Tibial artery (tissue), 4 donors: ENCODE data around the gene SFPQ.

Experiments used
- DNase-seq, 2 donors: peaks; one replicate each; pipeline ENCODE4 v3.0.0-alpha.2; 2019
- H3K27ac ChIP-seq, 2 donors: fragments of 200-600 bp; sonication (generic) in 1 of 2; 1 replicate in 1 of 2; 2 replicates in 1 of 2; pipeline ENCODE4 v1.5.1; 2018 to 2019; ENCODE audit warnings: mild to moderate bottlenecking in 1 of 2
- H3K27me3 ChIP-seq, 2 donors: fragments of 200-600 bp; sonication (generic) in 1 of 2; one replicate each; pipeline versions ENCODE4 v1.5.1 to v1.6.0; 2016 to 2019
- H3K36me3 ChIP-seq, 3 donors: fragments of 200-600 bp; sonication (generic) in 2 of 3; one replicate each; pipeline ENCODE4 v1.5.1; 2016 to 2019; ENCODE audit warnings: mild to moderate bottlenecking in 2 of 3
- H3K4me1 ChIP-seq, 4 donors: fragments of 200-600 bp; sonication (generic) in 2 of 4; 1 replicate in 3 of 4; 2 replicates in 1 of 4; pipeline ENCODE4 v1.5.1; 2016 to 2019
- H3K4me3 ChIP-seq, 2 donors: fragments of 200-600 bp; sonication (generic) in 1 of 2; 1 replicate in 1 of 2; 2 replicates in 1 of 2; pipeline ENCODE4 v1.5.1; 2018 to 2019; ENCODE audit warnings: mild to moderate bottlenecking in 2 of 2
- H3K9me3 ChIP-seq, 3 donors: fragments of 200-600 bp; sonication (generic) in 1 of 3; one replicate each; pipeline ENCODE4 v1.5.1; 2016 to 2019
- CTCF ChIP-seq, 2 experiments: fragments of 200-600 bp in 1 of 2; fragments of 450-650 bp in 1 of 2; IDR thresholded peaks; one replicate each; pipeline ENCODE4 v1.5.1; 2017 to 2019; ENCODE audit warnings: antibody characterized with exemption in 2 of 2, mild to moderate bottlenecking in 1 of 2, moderate library complexity in 1 of 2
- intact Hi-C: fragments of 100-400 bp; cut with DNase I; formaldehyde crosslinking; loops from one replicate; pipeline ENCODE4 v1.15.0; 2023; ENCODE audit warnings: low total_unique reads

SFPQ gene

GRCh38 chr1:35223084-35223630 is 30.2 kb upstream of the SFPQ start:
- intact Hi-C loops, result no loop called here
- Histone ChIP-seq H3K36me3 (no peaks in the 10 kb centered on the region), H3K4me1 (no peaks in the 10 kb centered on the region), H3K4me3 (no peak overlapping the region), H3K9me3 (no peaks in the 10 kb centered on the region), H3K27me3 (no peaks in the 10 kb centered on the region), H3K27ac (no peak overlapping the region)
- no peak for TF ChIP-seq CTCF (IDR thresholded peaks at IDR 0.05)
- DNase-seq, result no peak

GRCh38 chr1:35222322-35223083 is 29.6 kb upstream of the SFPQ start:
- H3K4me3 ChIP-seq, result no peak overlapping the region
- H3K27me3 ChIP-seq, result no peaks in the 10 kb centered on the region
- intact Hi-C loops, result no loop called here
- TF ChIP-seq CTCF (IDR thresholded peaks at IDR 0.05), result no peak
- H3K27ac ChIP-seq, result no peak overlapping the region
- no peak for DNase-seq
- H3K36me3 ChIP-seq, result no peaks in the 10 kb centered on the region
- H3K9me3 ChIP-seq, result no peaks in the 10 kb centered on the region
- no peaks in the 10 kb centered on the region for H3K4me1 ChIP-seq

- Histone ChIP-seq H3K36me3 (no peaks in the 10 kb centered on the region), H3K4me3 (no peak overlapping the region), H3K27ac (no peak overlapping the region), H3K4me1 (no peaks in the 10 kb centered on the region), H3K27me3 (no peaks in the 10 kb centered on the region), H3K9me3 (no peaks in the 10 kb centered on the region)
- TF ChIP-seq CTCF (IDR thresholded peaks at IDR 0.05), result no peak
- no peak for DNase-seq
- intact Hi-C loops, result no loop called here
These were observed 28.0 kb upstream of the SFPQ start for GRCh38 chr1:35220976-35221375.

GRCh38 chr1:35215346-35215745 is 22.4 kb upstream of the SFPQ start:
- intact Hi-C loops, result no loop called here
- no peak overlapping the region for H3K27ac ChIP-seq
- H3K36me3 ChIP-seq, result no peaks in the 10 kb centered on the region
- no peaks in the 10 kb centered on the region for H3K4me1 ChIP-seq
- H3K27me3 ChIP-seq, result no peaks in the 10 kb centered on the region
- H3K4me3 ChIP-seq, result no peak overlapping the region
- DNase-seq, result no peak
- TF ChIP-seq CTCF (IDR thresholded peaks at IDR 0.05), result no peak
- no peaks in the 10 kb centered on the region for H3K9me3 ChIP-seq

GRCh38 chr1:35211120-35211414 is 18.1 kb upstream of the SFPQ start:
- Histone ChIP-seq H3K4me3 (no peak overlapping the region), H3K27me3 (no peaks in the 10 kb centered on the region), H3K4me1 (no peaks in the 10 kb centered on the region), H3K27ac (no peak overlapping the region), H3K36me3 (no peaks in the 10 kb centered on the region), H3K9me3 (no peaks in the 10 kb centered on the region)
- intact Hi-C loops, result no loop called here
- TF ChIP-seq CTCF (IDR thresholded peaks at IDR 0.05), result no peak
- no peak for DNase-seq
